ENCODE data around the gene DNAJC15.

DNAJC15 gene

DNA sequence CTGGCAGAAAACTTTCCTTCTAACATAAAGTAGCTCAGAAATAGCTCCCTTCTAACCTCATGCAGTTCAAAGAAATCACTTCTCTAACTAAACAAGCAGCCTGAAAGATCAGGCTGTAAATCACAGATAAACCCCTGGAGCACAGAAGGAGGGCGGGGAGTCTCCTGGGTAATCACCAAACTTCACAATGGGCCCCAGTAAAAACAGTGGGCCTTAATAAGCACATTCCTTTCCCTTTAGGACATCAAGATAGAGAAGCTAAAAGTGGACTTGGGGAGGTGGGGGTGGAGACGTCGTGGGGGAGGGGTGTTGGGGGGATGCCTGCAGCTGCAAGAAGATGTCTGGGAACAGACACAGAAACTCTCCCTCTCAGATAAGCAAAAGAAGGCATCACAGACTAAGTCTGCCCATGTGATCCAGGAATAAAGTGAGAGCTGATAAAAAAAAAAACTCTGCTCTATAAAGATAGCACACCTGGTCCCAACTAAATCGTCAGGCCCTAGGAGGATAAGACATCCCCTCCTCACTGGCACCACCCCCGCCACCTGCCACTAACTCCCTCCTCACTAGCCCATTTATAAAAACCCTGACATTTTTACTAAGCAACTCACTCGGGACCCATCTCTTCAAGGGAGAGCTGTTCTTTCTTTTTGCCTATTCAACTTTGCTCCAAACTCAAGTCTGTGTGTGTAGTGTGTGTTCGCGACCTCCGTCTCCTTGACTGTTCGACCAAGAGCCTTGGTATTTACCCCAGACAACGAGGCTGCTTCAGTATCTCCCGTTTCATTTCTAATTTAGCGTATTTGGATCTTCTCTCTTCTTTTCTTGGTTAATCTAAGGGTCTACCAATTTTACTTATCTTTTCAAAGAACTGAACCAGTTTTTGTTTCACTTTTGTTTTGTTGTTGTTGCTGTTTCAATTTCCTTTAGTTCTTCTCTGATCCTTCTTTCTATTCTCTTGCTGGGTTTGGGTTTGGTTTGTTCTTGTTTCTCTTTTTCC, 31.7 kb downstream of the DNAJC15 start (continued):
- no peak for TF ChIP-seq HOXC10 (CRISPR knock-in tag; IDR thresholded peaks at IDR 0.05)
- TF ChIP-seq ZNF214 (tag by site-specific recombination; IDR thresholded peaks at IDR 0.05; ENCODE audit: borderline replicate concordance): no peak
- TF ChIP-seq ZNF221 (tag by site-specific recombination; IDR thresholded peaks at IDR 0.05; ENCODE audit: borderline replicate concordance): no peak
- TF ChIP-seq, protein P1, sequence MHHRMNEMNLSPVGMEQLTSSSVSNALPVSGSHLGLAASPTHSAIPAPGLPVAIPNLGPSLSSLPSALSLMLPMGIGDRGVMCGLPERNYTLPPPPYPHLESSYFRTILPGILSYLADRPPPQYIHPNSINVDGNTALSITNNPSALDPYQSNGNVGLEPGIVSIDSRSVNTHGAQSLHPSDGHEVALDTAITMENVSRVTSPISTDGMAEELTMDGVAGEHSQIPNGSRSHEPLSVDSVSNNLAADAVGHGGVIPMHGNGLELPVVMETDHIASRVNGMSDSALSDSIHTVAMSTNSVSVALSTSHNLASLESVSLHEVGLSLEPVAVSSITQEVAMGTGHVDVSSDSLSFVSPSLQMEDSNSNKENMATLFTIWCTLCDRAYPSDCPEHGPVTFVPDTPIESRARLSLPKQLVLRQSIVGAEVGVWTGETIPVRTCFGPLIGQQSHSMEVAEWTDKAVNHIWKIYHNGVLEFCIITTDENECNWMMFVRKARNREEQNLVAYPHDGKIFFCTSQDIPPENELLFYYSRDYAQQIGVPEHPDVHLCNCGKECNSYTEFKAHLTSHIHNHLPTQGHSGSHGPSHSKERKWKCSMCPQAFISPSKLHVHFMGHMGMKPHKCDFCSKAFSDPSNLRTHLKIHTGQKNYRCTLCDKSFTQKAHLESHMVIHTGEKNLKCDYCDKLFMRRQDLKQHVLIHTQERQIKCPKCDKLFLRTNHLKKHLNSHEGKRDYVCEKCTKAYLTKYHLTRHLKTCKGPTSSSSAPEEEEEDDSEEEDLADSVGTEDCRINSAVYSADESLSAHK (tag by site-specific recombination; IDR thresholded peaks at IDR 0.05): peak; percentile 50; the same call in 1 of the 2 replicates
- no peak for TF ChIP-seq ZSCAN23 (tag by site-specific recombination; IDR thresholded peaks at IDR 0.05)
- TF ChIP-seq ZNF302 (tag by site-specific recombination; IDR thresholded peaks at IDR 0.05; ENCODE audit: low read depth): no peak
- no peak for TF ChIP-seq ZNF555 (tag by site-specific recombination; conservative IDR thresholded peaks at IDR 0.05)
- TF ChIP-seq, protein P2, sequence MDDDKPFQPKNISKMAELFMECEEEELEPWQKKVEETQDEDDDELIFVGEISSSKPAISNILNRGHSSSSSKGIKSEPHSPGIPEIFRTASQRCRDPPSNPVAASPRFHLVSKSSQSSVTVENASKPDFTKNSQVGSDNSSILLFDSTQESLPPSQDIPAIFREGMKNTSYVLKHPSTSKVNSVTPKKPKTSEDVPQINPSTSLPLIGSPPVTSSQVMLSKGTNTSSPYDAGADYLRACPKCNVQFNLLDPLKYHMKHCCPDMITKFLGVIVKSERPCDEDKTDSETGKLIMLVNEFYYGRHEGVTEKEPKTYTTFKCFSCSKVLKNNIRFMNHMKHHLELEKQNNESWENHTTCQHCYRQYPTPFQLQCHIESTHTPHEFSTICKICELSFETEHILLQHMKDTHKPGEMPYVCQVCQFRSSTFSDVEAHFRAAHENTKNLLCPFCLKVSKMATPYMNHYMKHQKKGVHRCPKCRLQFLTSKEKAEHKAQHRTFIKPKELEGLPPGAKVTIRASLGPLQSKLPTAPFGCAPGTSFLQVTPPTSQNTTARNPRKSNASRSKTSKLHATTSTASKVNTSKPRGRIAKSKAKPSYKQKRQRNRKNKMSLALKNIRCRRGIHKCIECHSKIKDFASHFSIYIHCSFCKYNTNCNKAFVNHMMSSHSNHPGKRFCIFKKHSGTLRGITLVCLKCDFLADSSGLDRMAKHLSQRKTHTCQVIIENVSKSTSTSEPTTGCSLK (tag by site-specific recombination; IDR thresholded peaks at IDR 0.05): no peak
- no peak for TF ChIP-seq ZNF670 (tag by site-specific recombination; IDR thresholded peaks at IDR 0.05; ENCODE audit: low read depth)
- TF ChIP-seq, protein P3, sequence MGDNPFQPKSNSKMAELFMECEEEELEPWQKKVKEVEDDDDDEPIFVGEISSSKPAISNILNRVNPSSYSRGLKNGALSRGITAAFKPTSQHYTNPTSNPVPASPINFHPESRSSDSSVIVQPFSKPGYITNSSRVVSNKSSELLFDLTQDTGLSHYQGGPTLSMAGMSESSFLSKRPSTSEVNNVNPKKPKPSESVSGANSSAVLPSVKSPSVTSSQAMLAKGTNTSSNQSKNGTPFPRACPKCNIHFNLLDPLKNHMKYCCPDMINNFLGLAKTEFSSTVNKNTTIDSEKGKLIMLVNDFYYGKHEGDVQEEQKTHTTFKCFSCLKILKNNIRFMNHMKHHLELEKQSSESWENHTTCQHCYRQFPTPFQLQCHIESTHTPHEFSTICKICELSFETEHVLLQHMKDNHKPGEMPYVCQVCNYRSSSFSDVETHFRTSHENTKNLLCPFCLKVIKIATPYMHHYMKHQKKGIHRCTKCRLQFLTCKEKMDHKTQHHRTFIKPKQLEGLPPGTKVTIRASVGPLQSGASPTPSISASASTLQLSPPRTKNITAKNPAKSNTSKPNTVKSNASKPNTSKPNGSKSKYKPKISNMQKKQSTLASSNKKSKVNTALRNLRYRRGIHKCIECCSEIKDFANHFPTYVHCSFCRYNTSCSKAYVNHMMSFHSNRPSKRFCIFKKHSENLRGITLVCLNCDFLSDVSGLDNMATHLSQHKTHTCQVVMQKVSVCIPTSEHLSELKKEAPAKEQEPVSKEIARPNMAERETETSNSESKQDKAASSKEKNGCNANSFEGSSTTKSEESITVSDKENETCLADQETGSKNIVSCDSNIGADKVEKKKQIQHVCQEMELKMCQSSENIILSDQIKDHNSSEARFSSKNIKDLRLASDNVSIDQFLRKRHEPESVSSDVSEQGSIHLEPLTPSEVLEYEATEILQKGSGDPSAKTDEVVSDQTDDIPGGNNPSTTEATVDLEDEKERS (tag by site-specific recombination; IDR thresholded peaks at IDR 0.05): no peak
- 0 out of 2 replicates have a peak, but pooled peaks have one; percentile 23 for TF ChIP-seq ZNF610 (tag by site-specific recombination; IDR thresholded peaks at IDR 0.05; ENCODE audit: borderline replicate concordance)
- no peak for TF ChIP-seq ZNF837 (tag by site-specific recombination; IDR thresholded peaks at IDR 0.05)
- no peak for TF ChIP-seq MYNN (tag by site-specific recombination; IDR thresholded peaks at IDR 0.05; ENCODE audit: borderline replicate concordance)
- no peak for TF ChIP-seq ZNF473 (tag by site-specific recombination; IDR thresholded peaks at IDR 0.05)
- TF ChIP-seq ZSCAN18 (tag by site-specific recombination; IDR thresholded peaks at IDR 0.05): no peak
- TF ChIP-seq, protein P4, sequence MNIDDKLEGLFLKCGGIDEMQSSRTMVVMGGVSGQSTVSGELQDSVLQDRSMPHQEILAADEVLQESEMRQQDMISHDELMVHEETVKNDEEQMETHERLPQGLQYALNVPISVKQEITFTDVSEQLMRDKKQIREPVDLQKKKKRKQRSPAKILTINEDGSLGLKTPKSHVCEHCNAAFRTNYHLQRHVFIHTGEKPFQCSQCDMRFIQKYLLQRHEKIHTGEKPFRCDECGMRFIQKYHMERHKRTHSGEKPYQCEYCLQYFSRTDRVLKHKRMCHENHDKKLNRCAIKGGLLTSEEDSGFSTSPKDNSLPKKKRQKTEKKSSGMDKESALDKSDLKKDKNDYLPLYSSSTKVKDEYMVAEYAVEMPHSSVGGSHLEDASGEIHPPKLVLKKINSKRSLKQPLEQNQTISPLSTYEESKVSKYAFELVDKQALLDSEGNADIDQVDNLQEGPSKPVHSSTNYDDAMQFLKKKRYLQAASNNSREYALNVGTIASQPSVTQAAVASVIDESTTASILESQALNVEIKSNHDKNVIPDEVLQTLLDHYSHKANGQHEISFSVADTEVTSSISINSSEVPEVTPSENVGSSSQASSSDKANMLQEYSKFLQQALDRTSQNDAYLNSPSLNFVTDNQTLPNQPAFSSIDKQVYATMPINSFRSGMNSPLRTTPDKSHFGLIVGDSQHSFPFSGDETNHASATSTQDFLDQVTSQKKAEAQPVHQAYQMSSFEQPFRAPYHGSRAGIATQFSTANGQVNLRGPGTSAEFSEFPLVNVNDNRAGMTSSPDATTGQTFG (tag by site-specific recombination; IDR thresholded peaks at IDR 0.05; ENCODE audit: borderline replicate concordance): no peak
- TF ChIP-seq, protein P5, sequence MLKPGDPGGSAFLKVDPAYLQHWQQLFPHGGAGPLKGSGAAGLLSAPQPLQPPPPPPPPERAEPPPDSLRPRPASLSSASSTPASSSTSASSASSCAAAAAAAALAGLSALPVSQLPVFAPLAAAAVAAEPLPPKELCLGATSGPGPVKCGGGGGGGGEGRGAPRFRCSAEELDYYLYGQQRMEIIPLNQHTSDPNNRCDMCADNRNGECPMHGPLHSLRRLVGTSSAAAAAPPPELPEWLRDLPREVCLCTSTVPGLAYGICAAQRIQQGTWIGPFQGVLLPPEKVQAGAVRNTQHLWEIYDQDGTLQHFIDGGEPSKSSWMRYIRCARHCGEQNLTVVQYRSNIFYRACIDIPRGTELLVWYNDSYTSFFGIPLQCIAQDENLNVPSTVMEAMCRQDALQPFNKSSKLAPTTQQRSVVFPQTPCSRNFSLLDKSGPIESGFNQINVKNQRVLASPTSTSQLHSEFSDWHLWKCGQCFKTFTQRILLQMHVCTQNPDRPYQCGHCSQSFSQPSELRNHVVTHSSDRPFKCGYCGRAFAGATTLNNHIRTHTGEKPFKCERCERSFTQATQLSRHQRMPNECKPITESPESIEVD (tag by site-specific recombination; IDR thresholded peaks at IDR 0.05): peak; percentile 97
- no peak for TF ChIP-seq ZBTB6 (tag by site-specific recombination; IDR thresholded peaks at IDR 0.05)
- TF ChIP-seq TCF7L2 (IDR thresholded peaks at IDR 0.05; ENCODE audit: borderline replicate concordance, low read depth, low read length): peak; percentile 63; the same call in 1 of the 2 replicates
- TF ChIP-seq, protein P6, sequence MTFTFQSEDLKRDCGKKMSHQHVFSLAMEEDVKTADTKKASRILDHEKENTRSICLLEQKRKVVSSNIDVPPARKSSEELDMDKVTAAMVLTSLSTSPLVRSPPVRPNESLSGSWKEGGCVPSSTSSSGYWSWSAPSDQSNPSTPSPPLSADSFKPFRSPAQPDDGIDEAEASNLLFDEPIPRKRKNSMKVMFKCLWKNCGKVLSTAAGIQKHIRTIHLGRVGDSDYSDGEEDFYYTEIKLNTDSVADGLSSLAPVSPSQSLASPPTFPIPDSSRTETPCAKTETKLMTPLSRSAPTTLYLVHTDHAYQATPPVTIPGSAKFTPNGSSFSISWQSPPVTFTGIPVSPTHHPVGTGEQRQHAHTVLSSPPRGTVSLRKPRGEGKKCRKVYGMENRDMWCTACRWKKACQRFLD (tag by site-specific recombination; IDR thresholded peaks at IDR 0.05): no peak
- peak; percentile 85 for TF ChIP-seq ZXDB (tag by site-specific recombination; IDR thresholded peaks at IDR 0.05)

Data from HEK293 (cell line).